Urinary bladder (tissue), 4 donors: Measurements from ENCODE around the gene IL31RA. TPM values are rescaled to one million over a fixed set of nuclear protein-coding genes. Genes with fewer than 3 reads are reported as not detected.

ENCODE experiments used
- DNase-seq: peaks from one replicate; pipeline ENCODE4 v3.0.0-alpha.2; 2015; ENCODE audit errors: extremely low spot score
- H3K27ac ChIP-seq: one replicate; pipeline ENCODE4 v1.5.1; 2013; ENCODE audit warnings: low read depth, mild to moderate bottlenecking, moderate library complexity
- H3K36me3 ChIP-seq: one replicate; pipeline ENCODE4 v1.6.1; 2013; ENCODE audit warnings: mild to moderate bottlenecking, moderate library complexity; ENCODE audit not compliant: insufficient read depth
- H3K4me1 ChIP-seq: one replicate; pipeline ENCODE4 v1.6.1; 2013; ENCODE audit warnings: mild to moderate bottlenecking, moderate library complexity; ENCODE audit not compliant: insufficient read depth
- H3K4me3 ChIP-seq: one replicate; pipeline ENCODE4 v1.5.1; 2013; ENCODE audit warnings: low read depth, low read length
- WGBS: extraction: QIAGEN DNeasy Blood & Tissue Kit; methylation state at CpG from one replicate; pipeline ENCODE4 v1.1.7; 2013; 5-methylcytosine and 5-hydroxymethylcytosine counted together
- polyA plus RNA-seq: library from polyadenylated mRNA; stranded (reverse); fragments of 200-250 nt; gene quantifications from one replicate; pipeline ENCODE4 v1.2.3, GENCODE V29; 2013
- total RNA-seq: library from RNA; depleted of rRNA; stranded (reverse); fragments of >200 nt; gene quantifications from one replicate; pipeline ENCODE4 v1.2.3, GENCODE V29; 2014
- donor health status: healthy with polysubstance abuse.
- donor health status: healthy.

Gene IL31RA
- total and polyA plus RNA-seq, 2 donors, result 0.26 TPM; not detected in 1

- no peak for DNase-seq
- H3K36me3 ChIP-seq, result no peaks in the 10 kb centered on the region
- WGBS, result 8% methylated on average over 1 of the region's 1 CpG
- H3K4me1 ChIP-seq, result no peaks in the 10 kb centered on the region
- H3K4me3 ChIP-seq, result no peak overlapping the region
- H3K27ac ChIP-seq, result no peak overlapping the region
Measured at GRCh38 chr5:55868846-55869245, 17.7 kb downstream of the IL31RA start.

GRCh38 chr5:55869847-55870246 lies 18.7 kb downstream of the IL31RA start:
- Histone ChIP-seq H3K4me1 (no peaks in the 10 kb centered on the region), H3K36me3 (no peaks in the 10 kb centered on the region), H3K4me3 (no peak overlapping the region), H3K27ac (no peak overlapping the region)
- no peak for DNase-seq
- WGBS, result 88% methylated on average over 4 of the region's 4 CpGs

- no peaks in the 10 kb centered on the region for H3K36me3 ChIP-seq
- DNase-seq, result no peak
- H3K4me3 ChIP-seq, result no peak overlapping the region
- no peaks in the 10 kb centered on the region for H3K4me1 ChIP-seq
- H3K27ac ChIP-seq, result no peak overlapping the region
Measured at GRCh38 chr5:55873234-55873633, 22.1 kb downstream of the IL31RA start.

GRCh38 chr5:55877655-55878054 lies 26.5 kb downstream of the IL31RA start:
- no peak for DNase-seq
- Histone ChIP-seq H3K36me3 (no peaks in the 10 kb centered on the region), H3K4me1 (no peaks in the 10 kb centered on the region), H3K4me3 (no peak overlapping the region), H3K27ac (no peak overlapping the region)

GRCh38 chr5:55880453-55880852 lies 29.3 kb downstream of the IL31RA start:
- Histone ChIP-seq H3K27ac (no peak overlapping the region), H3K4me3 (no peak overlapping the region), H3K36me3 (no peaks in the 10 kb centered on the region), H3K4me1 (no peaks in the 10 kb centered on the region)
- DNase-seq, result no peak

GRCh38 chr5:55885359-55885758 lies 34.2 kb downstream of the IL31RA start:
- no peak for DNase-seq
- 72% methylated on average over 9 of the region's 9 CpGs for WGBS
- H3K36me3 ChIP-seq, result no peaks in the 10 kb centered on the region
- no peaks in the 10 kb centered on the region for H3K4me1 ChIP-seq
- H3K4me3 ChIP-seq, result no peak overlapping the region
- no peak overlapping the region for H3K27ac ChIP-seq

GRCh38 chr5:55888205-55888604 lies 37.0 kb downstream of the IL31RA start:
- no peaks in the 10 kb centered on the region for H3K36me3 ChIP-seq
- H3K4me3 ChIP-seq, result no peak overlapping the region
- no peaks in the 10 kb centered on the region for H3K4me1 ChIP-seq
- WGBS, result 87% methylated on average over 5 of the region's 5 CpGs
- DNase-seq, result no peak
- H3K27ac ChIP-seq, result no peak overlapping the region

- no peaks in the 10 kb centered on the region for H3K36me3 ChIP-seq
- no peak for DNase-seq
- no peak overlapping the region for H3K27ac ChIP-seq
- no peaks in the 10 kb centered on the region for H3K4me1 ChIP-seq
- WGBS, result 59% methylated on average over 2 of the region's 2 CpGs
- no peak overlapping the region for H3K4me3 ChIP-seq
Measured at GRCh38 chr5:55892479-55892878, 41.3 kb downstream of the IL31RA start.

- 77% methylated on average over 3 of the region's 3 CpGs for WGBS
- H3K27ac ChIP-seq, result no peak overlapping the region
- no peaks in the 10 kb centered on the region for H3K4me1 ChIP-seq
Measured at GRCh38 chr5:55894135-55894534, 43.0 kb downstream of the IL31RA start.

GRCh38 chr5:55895346-55895745 lies 44.2 kb downstream of the IL31RA start:
- WGBS, result 76% methylated on average over 3 of the region's 3 CpGs
- H3K36me3 ChIP-seq, result no peaks in the 10 kb centered on the region
- no peaks in the 10 kb centered on the region for H3K4me1 ChIP-seq
- H3K27ac ChIP-seq, result no peak overlapping the region
- no peak overlapping the region for H3K4me3 ChIP-seq
- no peak for DNase-seq

More at GRCh38 chr5:55894135-55894534, 43.0 kb downstream of the IL31RA start:
- Histone ChIP-seq H3K36me3 (no peaks in the 10 kb centered on the region), H3K4me3 (no peak overlapping the region)
- no peak for DNase-seq

GRCh38 chr5:55896238-55896637 lies 45.1 kb downstream of the IL31RA start:
- H3K4me1 ChIP-seq, result no peaks in the 10 kb centered on the region
- H3K36me3 ChIP-seq, result no peaks in the 10 kb centered on the region
- H3K4me3 ChIP-seq, result no peak overlapping the region
- WGBS, result 96% methylated on average over 2 of the region's 2 CpGs
- no peak overlapping the region for H3K27ac ChIP-seq
- no peak for DNase-seq

GRCh38 chr5:55896663-55897062 lies 45.5 kb downstream of the IL31RA start:
- no peak overlapping the region for H3K4me3 ChIP-seq
- 82% methylated on average over 2 of the region's 2 CpGs for WGBS
- no peak overlapping the region for H3K27ac ChIP-seq
- no peak for DNase-seq
- H3K36me3 ChIP-seq, result no peaks in the 10 kb centered on the region
- H3K4me1 ChIP-seq, result no peaks in the 10 kb centered on the region

- no peaks in the 10 kb centered on the region for H3K36me3 ChIP-seq
- no peak overlapping the region for H3K4me3 ChIP-seq
- H3K27ac ChIP-seq, result no peak overlapping the region
- H3K4me1 ChIP-seq, result no peaks in the 10 kb centered on the region
- no peak for DNase-seq
- 77% methylated on average over 8 of the region's 8 CpGs for WGBS
Measured at GRCh38 chr5:55897206-55897894, 46.2 kb downstream of the IL31RA start.

GRCh38 chr5:55897905-55898304 lies 46.7 kb downstream of the IL31RA start:
- Histone ChIP-seq H3K4me3 (no peak overlapping the region), H3K36me3 (no peaks in the 10 kb centered on the region), H3K27ac (no peak overlapping the region), H3K4me1 (no peaks in the 10 kb centered on the region)
- DNase-seq, result no peak
- WGBS, result 77% methylated on average over 14 of the region's 14 CpGs

GRCh38 chr5:55899344-55899743 lies 48.2 kb downstream of the IL31RA start:
- no peak overlapping the region for H3K27ac ChIP-seq
- H3K36me3 ChIP-seq, result no peaks in the 10 kb centered on the region
- DNase-seq, result no peak
- no peaks in the 10 kb centered on the region for H3K4me1 ChIP-seq
- WGBS, result 88% methylated on average over 6 of the region's 6 CpGs
- no peak overlapping the region for H3K4me3 ChIP-seq
